ENCODE results near the gene CD28. TPM values are rescaled to one million over a fixed set of nuclear protein-coding genes. Genes with fewer than 3 reads are reported as not detected.
"Not testable (repeated sequence)": the region's sequence is repeated elsewhere in the genome, so short reads cannot be mapped to it uniquely, and the experiment has no call there.

The CD28 gene
- total RNA-seq, 1 donor from 2014 or later: not detected

- H3K36me3 Mint-ChIP-seq: no peaks in the 10 kb centered on the region
- TF ChIP-seq CTCF (IDR thresholded peaks at IDR 0.05; ENCODE audit: unreplicated experiment): no peak
- no peak for DNase-seq (ENCODE audit: low spot score in 2 of 2, unreplicated experiment in 2 of 2)
- peaks cover 26% of the 10 kb centered on the region for H3K4me1 Mint-ChIP-seq
- H3K4me3 Mint-ChIP-seq: no peak overlapping the region
- no peak overlapping the region for H3K27ac Mint-ChIP-seq
- H3K9me3 Mint-ChIP-seq: peaks cover 3% of the 10 kb centered on the region
- H3K27me3 Mint-ChIP-seq (ENCODE audit: low read depth): no peaks in the 10 kb centered on the region
Measured at GRCh38 chr2:203781151-203781550, 74.7 kb downstream of the CD28 start.

- no peaks in the 10 kb centered on the region for H3K27me3 Mint-ChIP-seq (ENCODE audit: low read depth)
- peaks cover 24% of the 10 kb centered on the region for H3K4me1 Mint-ChIP-seq
- no peaks in the 10 kb centered on the region for H3K36me3 Mint-ChIP-seq
- peak overlapping the region; percentile 88 for H3K27ac Mint-ChIP-seq
- DNase-seq (ENCODE audit: low spot score in 2 of 2, unreplicated experiment in 2 of 2): no peak
- TF ChIP-seq CTCF (IDR thresholded peaks at IDR 0.05; ENCODE audit: unreplicated experiment): peak; percentile 46
- peaks cover 3% of the 10 kb centered on the region for H3K9me3 Mint-ChIP-seq
- H3K4me3 Mint-ChIP-seq: no peak overlapping the region
Measured at GRCh38 chr2:203782262-203782976, 76.0 kb downstream of the CD28 start.

DNA sequence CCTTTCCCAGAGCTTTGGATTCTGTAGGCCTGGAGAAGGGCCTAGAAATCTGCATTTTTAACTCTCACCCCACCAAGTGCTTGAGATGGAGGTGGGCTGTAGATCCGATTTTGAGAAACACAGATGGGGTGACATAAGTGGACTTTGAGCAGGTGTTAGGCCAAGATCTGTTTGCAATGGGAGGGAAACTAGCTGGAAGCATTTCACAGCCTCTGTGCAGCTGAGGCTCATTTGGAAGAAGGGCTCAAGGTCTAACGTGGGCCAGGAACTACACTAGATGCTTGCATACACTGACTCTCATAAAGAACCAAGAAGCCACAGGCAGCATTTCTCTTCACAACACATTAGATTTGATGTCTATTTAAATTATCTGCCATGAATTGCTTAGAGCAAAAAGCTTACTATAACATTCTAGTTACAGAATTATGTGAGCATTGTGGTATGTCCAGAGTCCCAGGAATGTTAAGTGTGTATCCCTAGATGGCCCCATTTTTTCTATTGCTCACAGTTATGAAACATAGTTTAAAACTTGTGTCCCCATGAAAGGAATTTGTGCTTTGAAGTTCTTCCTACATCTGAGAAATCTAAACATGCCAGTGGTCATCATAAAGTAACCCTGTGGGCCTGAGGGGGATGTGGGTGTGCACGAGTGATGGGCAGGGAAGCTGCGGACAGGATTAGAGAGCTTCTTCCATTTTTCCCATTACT, 77.2 kb downstream of the CD28 start:
- DNase-seq (ENCODE audit: low spot score in 2 of 2, unreplicated experiment in 2 of 2): no peak
- no peaks in the 10 kb centered on the region for H3K36me3 Mint-ChIP-seq
- peaks cover 3% of the 10 kb centered on the region for H3K9me3 Mint-ChIP-seq
- no peak for TF ChIP-seq CTCF (IDR thresholded peaks at IDR 0.05; ENCODE audit: unreplicated experiment)
- H3K4me3 Mint-ChIP-seq: no peak overlapping the region
- no peaks in the 10 kb centered on the region for H3K27me3 Mint-ChIP-seq (ENCODE audit: low read depth)
- H3K4me1 Mint-ChIP-seq: peaks cover 24% of the 10 kb centered on the region
- peak overlapping the region; percentile 88 for H3K27ac Mint-ChIP-seq

DNA sequence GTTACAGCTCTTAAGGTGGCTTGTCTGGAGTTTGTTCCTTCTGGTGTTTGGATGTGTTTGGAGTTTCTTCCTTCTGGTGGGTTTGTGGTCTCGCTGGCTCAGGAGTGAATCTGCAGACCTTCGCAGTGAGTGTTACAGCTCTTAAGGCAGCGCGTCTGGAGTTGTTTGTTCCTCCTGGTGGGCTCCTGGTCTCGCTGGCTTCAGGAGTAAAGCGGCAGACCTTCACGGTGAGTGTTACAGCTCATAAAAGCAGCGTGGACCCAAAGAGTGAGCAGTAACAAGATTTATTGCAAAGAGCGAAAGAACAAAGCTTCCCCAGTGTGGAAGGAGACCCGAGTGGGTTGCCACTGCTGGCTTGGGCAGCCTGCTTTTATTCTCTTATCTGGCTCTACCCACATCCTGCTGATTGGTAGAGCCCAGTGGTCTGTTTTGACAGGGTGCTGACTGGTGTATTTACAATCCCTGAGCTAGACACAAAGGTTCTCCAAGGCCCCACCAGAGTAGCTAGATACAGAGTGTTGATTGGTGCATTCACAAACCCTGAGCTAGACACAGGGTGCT, 78.4 kb downstream of the CD28 start:
- H3K4me3 Mint-ChIP-seq; DNase-seq (ENCODE audit: low spot score in 2 of 2, unreplicated experiment in 2 of 2); H3K27me3 Mint-ChIP-seq (ENCODE audit: low read depth); H3K36me3 Mint-ChIP-seq; H3K9me3 Mint-ChIP-seq: not testable (repeated sequence)
- peaks cover 24% of the 10 kb centered on the region for H3K4me1 Mint-ChIP-seq
- H3K27ac Mint-ChIP-seq: peak overlapping the region; percentile 53

- H3K27me3 Mint-ChIP-seq (ENCODE audit: low read depth): not testable (repeated sequence)
Measured at GRCh38 chr2:203785391-203786110, 79.1 kb downstream of the CD28 start.

DNA sequence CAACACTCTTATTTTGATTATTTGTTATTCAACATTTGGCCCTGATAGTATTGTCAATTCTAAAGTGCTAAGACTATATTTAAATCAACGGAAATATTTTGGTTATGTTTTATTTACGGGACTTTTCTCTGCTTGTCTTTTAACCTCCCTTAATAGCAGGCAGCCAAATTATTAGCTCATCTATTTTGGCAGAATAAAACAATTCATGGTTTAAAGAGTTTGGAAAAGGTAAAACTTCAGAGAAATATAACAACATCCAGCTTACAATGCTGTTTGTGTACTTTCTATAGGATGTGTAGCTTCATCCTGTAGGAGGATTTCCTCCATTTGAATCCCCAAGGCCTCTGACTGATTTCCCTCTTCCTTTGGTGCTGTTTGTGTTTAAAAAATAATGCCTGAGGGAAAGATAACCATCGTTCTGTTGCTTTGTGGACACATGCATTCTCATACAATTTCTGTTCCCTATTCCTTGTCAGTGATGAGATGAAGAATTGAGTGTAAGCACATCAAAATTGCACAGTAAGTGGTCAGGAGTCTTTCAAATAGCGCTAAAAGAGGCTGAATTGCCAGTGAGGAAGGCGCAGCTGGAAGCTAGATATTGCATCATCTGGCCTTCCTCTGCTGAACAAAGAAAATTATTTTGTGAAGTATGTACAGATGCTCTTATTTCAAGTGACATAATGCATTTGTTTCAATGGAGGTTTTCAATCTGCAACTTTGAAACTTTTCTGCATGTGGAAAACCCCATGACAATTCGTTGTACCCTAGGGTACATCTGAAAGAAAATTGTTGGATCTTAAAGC, 80.3 kb downstream of the CD28 start:
- Mint-ChIP-seq H3K9me3 (peaks cover 3% of the 10 kb centered on the region), H3K36me3 (no peaks in the 10 kb centered on the region), H3K27ac (no peak overlapping the region), H3K4me1 (peaks cover 24% of the 10 kb centered on the region), H3K27me3 (ENCODE audit: low read depth) (no peaks in the 10 kb centered on the region), H3K4me3 (no peak overlapping the region)
- TF ChIP-seq CTCF (IDR thresholded peaks at IDR 0.05; ENCODE audit: unreplicated experiment): no peak
- no peak for DNase-seq (ENCODE audit: low spot score in 2 of 2, unreplicated experiment in 2 of 2)

More at GRCh38 chr2:203785391-203786110, 79.1 kb downstream of the CD28 start:
- not testable (repeated sequence) for H3K27ac Mint-ChIP-seq; H3K9me3 Mint-ChIP-seq; DNase-seq (ENCODE audit: low spot score in 2 of 2, unreplicated experiment in 2 of 2); H3K36me3 Mint-ChIP-seq; H3K4me3 Mint-ChIP-seq
- H3K4me1 Mint-ChIP-seq: peaks cover 24% of the 10 kb centered on the region
